Body of pancreas (tissue), 4 donors: Measurements from ENCODE around the gene CD40. TPM values are rescaled to one million over a fixed set of nuclear protein-coding genes. Genes with fewer than 3 reads are reported as not detected.

Experiments used
- ATAC-seq: fragments of 150-250 bp; one replicate; pipeline ENCODE4 v1.9.1; 2016
- DNase-seq, 4 donors: peaks; one replicate each; pipeline ENCODE4 v3.0.0-alpha.2; 2019
- H3K27ac ChIP-seq, 4 donors: fragments of 200-600 bp; sonication (generic); 1 replicate in 3 of 4; 2 replicates in 1 of 4; pipeline versions ENCODE4 v1.5.1 to v1.6.1; 2016 to 2019; ENCODE audit warnings: mild to moderate bottlenecking in 1 of 4, mixed read lengths in 1 of 4, moderate library complexity in 1 of 4
- H3K27me3 ChIP-seq, 2 donors: fragments of 200-600 bp; sonication (generic); one replicate each; pipeline ENCODE4 v1.6.0; 2016; ENCODE audit warnings: mild to moderate bottlenecking in 1 of 2
- H3K36me3 ChIP-seq, 2 donors: fragments of 200-600 bp; sonication (generic); replicated peaks in 1 of 2; 2 replicates each; pipeline ENCODE4 v1.5.1; 2016; ENCODE audit warnings: low read depth in 2 of 2; ENCODE audit not compliant: insufficient read depth in 1 of 2
- H3K4me1 ChIP-seq: fragments of 200-600 bp; sonication (generic); one replicate; pipeline ENCODE4 v1.6.0; 2016
- H3K4me3 ChIP-seq, 2 donors: fragments of 200-600 bp; sonication (generic); 1 replicate in 1 of 2; 2 replicates in 1 of 2; pipeline ENCODE4 v1.5.1; 2016 to 2019
- H3K9me3 ChIP-seq, 3 donors: fragments of 200-600 bp; sonication (generic); 1 replicate in 2 of 3; 2 replicates in 1 of 3; pipeline ENCODE4 v1.5.1; 2016
- CTCF ChIP-seq, 7 experiments: fragments of 450-650 bp in 4 of 7; fragments of 200-600 bp in 3 of 7; sonication (generic) in 3 of 7; IDR thresholded peaks; one replicate each; pipeline ENCODE4 v1.5.1; 2016 to 2019; ENCODE audit warnings: antibody characterized with exemption in 7 of 7
- POLR2A ChIP-seq, 3 donors: fragments of 450-650 bp; IDR thresholded peaks; one replicate each; pipeline ENCODE4 v1.6.1; 2016; ENCODE audit warnings: antibody characterized with exemption in 3 of 3, mild to moderate bottlenecking in 2 of 3
- WGBS, 2 donors: methylation state at CpG; one replicate each; pipeline ENCODE4 v1.1.5; 2017; 5-methylcytosine and 5-hydroxymethylcytosine counted together
- intact Hi-C: fragments of 100-400 bp; cut with DNase I; formaldehyde crosslinking; loops from one replicate; pipeline ENCODE4 v1.15.1; 2023
- total RNA-seq, 2 donors: library from RNA; depleted of rRNA; stranded (reverse); fragments of >200 nt; gene quantifications; one replicate each; pipeline ENCODE4 v1.1.0, GENCODE V29; 2016

CD40 gene
- total RNA-seq, 2 donors from 2014 or later, result 8.9 to 14.5 TPM

GRCh38 chr20:46158476-46158987, 40.4 kb downstream of the CD40 start:
- WGBS, 2 donors, result 59 to 64% methylated on average over 5 of the region's 5 CpGs
- H3K4me3 ChIP-seq, result no peak overlapping the region
- DNase-seq (no peak), ATAC-seq (no peak)
- intact Hi-C loops, result no loop called here
- no peak overlapping the region for H3K27ac ChIP-seq
- TF ChIP-seq POLR2A (IDR thresholded peaks at IDR 0.05) (no peak), CTCF (IDR thresholded peaks at IDR 0.05) (no peak)
- no peaks in the 10 kb centered on the region for H3K36me3 ChIP-seq
- H3K4me1 ChIP-seq, result no peaks in the 10 kb centered on the region
- H3K27me3 ChIP-seq, result no peaks in the 10 kb centered on the region
- no peaks in the 10 kb centered on the region for H3K9me3 ChIP-seq

- Histone ChIP-seq H3K9me3 (no peaks in the 10 kb centered on the region), H3K27ac (no peak overlapping the region), H3K4me1 (no peaks in the 10 kb centered on the region), H3K36me3 (no peaks in the 10 kb centered on the region), H3K27me3 (no peaks in the 10 kb centered on the region), H3K4me3 (no peak overlapping the region)
- TF ChIP-seq CTCF (IDR thresholded peaks at IDR 0.05), result no peak
- no peak for DNase-seq
- 60 to 70% methylated on average over 7 of the region's 7 CpGs for WGBS, 2 donors
- intact Hi-C loops, result no loop called here
- no peak for ATAC-seq
These were observed 41.2 kb downstream of the CD40 start for GRCh38 chr20:46159101-46159897.

GRCh38 chr20:46160661-46161060, 42.5 kb downstream of the CD40 start:
- DNase-seq (no peak), ATAC-seq (no peak)
- 50 to 59% methylated on average over 5 of the region's 5 CpGs for WGBS, 2 donors
- Histone ChIP-seq H3K4me1 (no peaks in the 10 kb centered on the region), H3K36me3 (no peaks in the 10 kb centered on the region), H3K4me3 (no peak overlapping the region), H3K27ac (no peak overlapping the region), H3K9me3 (no peaks in the 10 kb centered on the region), H3K27me3 (no peaks in the 10 kb centered on the region)
- no peak for TF ChIP-seq CTCF (IDR thresholded peaks at IDR 0.05)
- TF ChIP-seq POLR2A (IDR thresholded peaks at IDR 0.05), result no peak
- intact Hi-C loops, result no loop called here

GRCh38 chr20:46161921-46162320, 43.8 kb downstream of the CD40 start:
- Histone ChIP-seq H3K27me3 (no peaks in the 10 kb centered on the region), H3K4me1 (no peaks in the 10 kb centered on the region), H3K4me3 (no peak overlapping the region), H3K36me3 (no peaks in the 10 kb centered on the region), H3K9me3 (no peaks in the 10 kb centered on the region), H3K27ac (no peak overlapping the region)
- ATAC-seq (no peak), DNase-seq (no peak)
- WGBS, 2 donors, result 64 to 69% methylated on average over 1 of the region's 1 CpG
- no peak for TF ChIP-seq POLR2A (IDR thresholded peaks at IDR 0.05)
- no peak for TF ChIP-seq CTCF (IDR thresholded peaks at IDR 0.05)
- intact Hi-C loops, result no loop called here

GRCh38 chr20:46164254-46164653, 46.1 kb downstream of the CD40 start:
- WGBS, 2 donors, result 45 to 56% methylated on average over 7 of the region's 7 CpGs

More at GRCh38 chr20:46164254-46164653, 46.1 kb downstream of the CD40 start:
- intact Hi-C loops, result no loop called here
- H3K4me3 ChIP-seq, result no peak overlapping the region
- H3K36me3 ChIP-seq, result no peaks in the 10 kb centered on the region
- no peak overlapping the region for H3K27ac ChIP-seq
- ATAC-seq (no peak), DNase-seq (no peak)
- H3K9me3 ChIP-seq, result no peaks in the 10 kb centered on the region
- H3K4me1 ChIP-seq, result no peaks in the 10 kb centered on the region
- no peak for TF ChIP-seq CTCF (IDR thresholded peaks at IDR 0.05)
- TF ChIP-seq POLR2A (IDR thresholded peaks at IDR 0.05), result no peak
- no peaks in the 10 kb centered on the region for H3K27me3 ChIP-seq
